GM12891 (cell line): ENCODE measurements around the gene RRAS2.

Experiments used
- POLR2A ChIP-seq: IDR thresholded peaks from 2 replicates; pipeline ENCODE4 v1.6.1; 2011; ENCODE audit warnings: low read depth, low read length, control low read depth
- TAF1 ChIP-seq: IDR thresholded peaks from 2 replicates; pipeline ENCODE4 v1.6.1; 2011; ENCODE audit warnings: low read depth, low read length, control low read depth

DNA sequence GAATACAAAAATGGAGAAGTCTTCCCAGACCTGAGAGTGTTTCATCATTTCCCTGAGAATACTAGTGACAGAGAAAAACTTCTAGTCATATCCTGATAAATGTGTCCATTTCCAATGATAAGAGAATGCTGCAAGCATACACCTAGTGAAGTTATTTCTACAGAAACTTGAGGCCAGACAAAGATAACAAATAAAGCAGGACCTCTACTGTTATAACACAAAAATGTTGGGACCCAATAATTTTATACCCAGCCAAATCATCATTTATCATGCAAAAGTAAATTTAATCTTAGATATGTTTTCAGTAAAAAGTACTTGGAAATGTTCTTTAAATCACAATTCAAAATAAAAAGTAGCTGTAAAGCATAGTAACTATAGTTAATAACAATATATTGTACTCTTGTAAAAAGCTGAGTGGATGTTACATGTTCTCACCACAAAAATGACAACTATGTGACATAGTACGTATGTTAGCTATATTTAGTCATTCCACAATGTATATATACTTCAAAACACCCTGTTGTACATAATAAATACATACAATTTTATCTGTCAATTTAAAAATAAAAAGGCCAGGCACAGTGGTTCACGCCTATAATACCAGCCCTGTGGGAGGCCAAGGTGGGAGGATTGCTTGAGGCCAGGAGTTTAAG is 12.6 kb downstream of the RRAS2 start:
- TF ChIP-seq POLR2A (no peak), TAF1 (no peak)
